H1 (cell line): ENCODE data around the gene DELE1. TPM values are rescaled to one million over a fixed set of nuclear protein-coding genes. Genes with fewer than 3 reads are reported as not detected.

ENCODE experiments used
- TBP ChIP-seq: IDR thresholded peaks from 2 replicates; pipeline ENCODE4 v1.6.1; 2011; ENCODE audit warnings: low read depth, low read length, improper control_type of control experiment
- polyA plus RNA-seq, 7 experiments: library from polyadenylated mRNA; depleted of rRNA in 3 of 7; stranded (reverse) in 5 of 7; unstranded in 2 of 7; fragments of >200 nt in 5 of 7; fragments of 200-250 nt in 2 of 7; gene quantifications; 1 replicate in 5 of 7; 2 replicates in 1 of 7; 4 replicates in 1 of 7; pipeline versions ENCODE4 v1.2.1 to v1.2.3, GENCODE V29; 2011 to 2013; ENCODE audit warnings: missing spikeins in 2 of 7, mixed read lengths in 2 of 7
- total RNA-seq: library from RNA; stranded (reverse); fragmentation: NEBNext Ultra II Directional; extraction: Animal tissue kit (Norgen Biotek cat#: 25700); gene quantifications from 2 replicates; pipeline ENCODE4 v1.2.1, GENCODE V29; 2021

Gene DELE1
- total and polyA plus RNA-seq, 2 of the 8 experiments (the other 6 are each of a cell fraction or from before 2014, with no cell fraction given), result 61.4 to 114 TPM

- 0 out of 2 replicates have a peak, but pooled peaks have one; percentile 20 for TF ChIP-seq TBP
Observed at GRCh38 chr5:141945511-141946051, 21.9 kb downstream of the DELE1 start (continued).
